T-helper 2 cell (primary cell): ENCODE results near the gene MAPK8.

Experiments used
- DNase-seq, 5 experiments: peaks; one replicate each; pipeline versions ENCODE4 v3.0.0 to v3.0.0-alpha.2; 2012 to 2022

MAPK8 gene

DNA sequence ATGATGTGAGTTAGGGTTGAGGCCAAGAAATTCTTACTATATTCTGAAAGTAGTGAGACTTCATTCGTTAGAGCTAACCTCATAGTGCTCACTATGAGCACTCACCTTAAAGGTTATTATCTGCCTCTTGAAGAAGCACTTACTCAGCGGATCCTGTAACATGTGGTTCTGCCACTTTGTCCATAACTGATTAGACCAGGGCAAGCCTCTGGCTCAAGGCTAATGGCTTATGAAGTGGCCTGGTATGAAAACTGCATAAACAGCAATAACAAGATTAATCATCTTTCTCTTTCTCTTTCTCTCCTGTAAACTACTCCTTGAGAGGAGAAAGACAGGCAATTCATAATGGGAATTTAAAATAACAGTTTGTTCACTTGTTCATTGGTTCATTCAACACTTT lies 82.8 kb downstream of the MAPK8 start:
- DNase-seq: no peak

GRCh38 chr10:48389846-48390557 lies 83.5 kb downstream of the MAPK8 start:
- no peak for DNase-seq

- no peak for DNase-seq
These were observed 84.0 kb downstream of the MAPK8 start for GRCh38 chr10:48390558-48390871.

- DNase-seq: peak in 1 of 5 experiments; percentile 87
These were observed 84.7 kb downstream of the MAPK8 start for GRCh38 chr10:48390933-48391845.

DNA sequence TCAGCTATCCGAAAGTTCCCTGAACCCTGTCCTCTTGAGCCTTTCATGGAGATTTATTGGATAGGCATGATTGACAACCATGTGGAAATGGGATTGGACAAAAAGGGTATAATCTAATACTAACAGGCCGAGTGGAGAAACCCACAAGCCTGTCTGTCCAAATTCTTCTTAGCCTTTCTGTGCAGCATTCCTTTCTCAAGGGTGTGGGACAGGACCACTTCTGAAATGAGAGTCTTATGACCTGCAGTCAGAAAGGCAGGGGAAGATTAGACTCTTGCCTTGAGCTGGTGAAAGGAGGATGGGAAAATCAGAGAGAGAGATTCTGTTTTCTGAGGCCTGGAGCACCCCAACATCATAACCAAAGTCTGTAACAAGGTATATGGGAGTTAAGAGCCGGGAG lies 85.5 kb downstream of the MAPK8 start:
- no peak for DNase-seq

DNA sequence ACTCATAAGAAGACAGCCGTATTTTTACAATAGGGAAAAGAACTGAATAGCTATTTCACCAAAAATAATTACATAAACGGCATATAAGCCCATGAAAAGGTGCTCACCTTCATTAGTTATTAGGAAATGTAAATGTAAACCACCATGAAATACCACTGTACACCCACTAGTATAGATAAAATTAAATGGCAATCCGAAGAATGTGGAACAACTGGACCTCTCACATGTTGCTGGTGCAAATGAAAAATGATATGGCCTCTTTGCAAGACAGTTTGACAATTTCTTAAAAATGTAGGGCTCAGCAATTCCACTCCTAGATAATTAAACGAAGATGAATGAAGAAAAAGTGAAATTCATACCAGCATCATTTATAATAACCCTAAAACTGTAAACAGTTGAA lies 91.8 kb downstream of the MAPK8 start:
- DNase-seq: no peak

GRCh38 chr10:48399056-48399541 lies 92.6 kb downstream of the MAPK8 start:
- peak in 1 of 5 experiments; percentile 18 for DNase-seq

DNA sequence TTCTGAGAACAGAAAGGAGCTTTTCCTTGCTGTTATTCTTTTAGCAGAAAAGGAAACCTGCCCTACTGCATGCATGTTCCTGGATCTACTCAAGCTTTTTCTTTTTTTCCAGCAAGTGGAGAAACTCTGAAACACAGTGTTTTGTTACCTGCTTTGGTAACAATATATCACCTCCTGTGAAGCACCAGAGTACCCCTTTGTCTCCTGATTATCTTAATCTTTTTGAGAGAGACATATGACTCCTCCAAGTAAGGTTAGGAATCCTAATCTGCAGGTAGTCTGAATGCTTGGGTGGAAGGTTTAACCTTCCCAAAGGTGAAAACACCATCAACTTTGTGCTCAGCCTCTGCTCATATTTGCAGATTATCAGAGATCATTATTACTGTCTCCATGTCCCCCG lies 93.1 kb downstream of the MAPK8 start:
- no peak for DNase-seq

- DNase-seq: no peak
These were observed 93.8 kb downstream of the MAPK8 start for GRCh38 chr10:48400129-48400849.

DNA sequence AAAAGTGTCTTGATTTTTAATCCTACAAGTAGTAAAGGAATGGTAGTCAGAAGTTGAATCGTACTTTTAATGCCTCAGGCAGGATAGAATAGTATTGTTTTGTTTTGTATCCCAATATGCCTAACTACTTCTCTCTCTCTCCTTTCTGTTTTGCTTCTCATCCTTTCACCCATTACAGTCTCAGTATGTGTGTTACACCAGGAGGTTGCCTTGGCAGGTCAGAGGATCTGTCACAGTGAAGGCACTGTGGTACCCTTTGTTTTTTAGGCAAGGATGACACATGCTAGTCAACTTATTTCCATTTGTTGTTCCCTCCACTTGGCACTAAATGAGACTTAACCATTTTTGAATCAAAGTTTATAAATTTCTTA lies 94.4 kb downstream of the MAPK8 start:
- peak in 1 of 5 experiments; percentile 20 for DNase-seq

- DNase-seq: no peak
These were observed 98.2 kb downstream of the MAPK8 start for GRCh38 chr10:48404646-48405045.

DNA sequence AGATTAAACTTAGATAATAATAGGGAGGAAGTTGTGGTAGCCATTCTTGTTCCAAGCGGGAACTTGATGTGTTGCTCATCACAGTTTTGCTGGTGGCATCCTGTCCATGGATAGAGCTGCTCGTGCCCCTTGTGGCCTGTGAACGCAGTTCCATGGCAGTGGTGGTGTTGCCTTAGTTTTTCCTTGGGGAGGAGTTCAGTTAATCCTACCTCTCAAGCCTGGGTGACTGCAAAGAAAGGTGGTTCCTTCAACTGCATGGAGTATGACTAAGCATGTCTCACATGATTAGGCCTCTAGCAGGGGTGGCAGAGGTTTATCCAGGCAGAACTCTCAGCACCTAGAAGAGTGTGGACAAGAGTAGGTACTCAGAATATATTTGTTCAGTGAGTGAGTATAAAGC lies 99.7 kb downstream of the MAPK8 start:
- DNase-seq: no peak

GRCh38 chr10:48406658-48407057 lies 100.2 kb downstream of the MAPK8 start:
- no peak for DNase-seq

- no peak for DNase-seq
These were observed 104.0 kb downstream of the MAPK8 start for GRCh38 chr10:48410503-48410902.

DNA sequence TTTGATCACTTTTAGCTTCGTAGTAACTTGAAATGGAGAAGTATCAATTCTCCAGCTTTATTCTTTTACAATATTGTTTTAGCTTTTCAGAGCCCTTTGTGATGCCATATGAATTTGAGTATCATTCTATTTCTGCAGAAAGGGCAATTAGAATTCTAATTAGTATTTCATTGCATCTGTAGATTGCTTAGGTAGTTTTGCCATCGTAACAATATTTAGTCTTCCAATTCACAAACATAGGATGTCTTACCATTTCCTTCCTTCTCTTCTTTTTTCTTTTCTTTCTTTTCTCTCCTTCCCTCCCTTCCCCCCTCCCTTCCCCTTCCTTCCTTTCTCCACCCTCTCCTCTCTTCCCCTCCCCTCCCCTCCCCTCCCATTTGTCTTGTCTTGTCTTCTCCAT lies 105.0 kb downstream of the MAPK8 start:
- no peak for DNase-seq

DNA sequence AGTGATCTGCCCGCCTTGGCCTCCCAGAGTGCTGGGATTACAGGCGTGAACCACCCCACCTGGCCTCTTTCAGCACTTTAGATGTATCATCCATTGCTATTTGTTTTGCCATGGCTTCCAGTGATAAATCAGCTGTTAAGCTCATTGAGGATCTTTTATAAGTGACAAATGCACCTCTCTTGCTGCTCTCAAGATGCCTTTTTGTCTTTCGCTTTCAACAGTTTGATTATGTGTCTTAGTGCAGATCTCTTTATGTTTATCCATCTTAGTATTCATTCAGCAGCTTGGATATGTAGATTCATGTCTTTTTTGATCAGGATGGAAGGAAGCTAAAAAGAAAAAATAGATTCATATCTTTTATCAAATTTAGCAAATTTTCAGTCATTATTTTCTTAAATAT lies 105.6 kb downstream of the MAPK8 start:
- no peak for DNase-seq

- DNase-seq: no peak
These were observed 106.5 kb downstream of the MAPK8 start for GRCh38 chr10:48412933-48413332.

GRCh38 chr10:48414160-48414559 lies 107.7 kb downstream of the MAPK8 start:
- no peak for DNase-seq

GRCh38 chr10:48414778-48415177 lies 108.3 kb downstream of the MAPK8 start:
- no peak for DNase-seq

GRCh38 chr10:48416584-48417232 lies 110.2 kb downstream of the MAPK8 start:
- no peak for DNase-seq

GRCh38 chr10:48417374-48417773 lies 110.9 kb downstream of the MAPK8 start:
- no peak for DNase-seq

- DNase-seq: no peak
These were observed 111.8 kb downstream of the MAPK8 start for GRCh38 chr10:48418189-48418788.
